ENCODE data around the gene ARMCX1.
"Not testable (repeated sequence)": the region's sequence is repeated elsewhere in the genome, so short reads cannot be mapped to it uniquely, and the experiment has no call there.

Gene ARMCX1

GRCh38 chrX:101552714-101553113, 2.4 kb downstream of the ARMCX1 start:
- Histone ChIP-seq H4K12ac (ENCODE audit: low read depth, low read length) (no peak overlapping the region), H2BK5ac (ENCODE audit: low read depth, low read length, poor library complexity) (no peak overlapping the region), H3K23ac (ENCODE audit: low read length) (no peak overlapping the region), H3K27me3 (ENCODE audit: insufficient read depth, low read length) (no peaks in the 10 kb centered on the region), H2BK12ac (ENCODE audit: low read length) (no peak overlapping the region), H3K14ac (ENCODE audit: low read length) (no peak overlapping the region), H2BK120ac (ENCODE audit: insufficient read depth, low read length, poor library complexity) (no peak overlapping the region), H3K4ac (ENCODE audit: low read depth, low read length) (no peak overlapping the region), H3K4me3 (ENCODE audit: low read depth, low read length) (no peak overlapping the region), H2AK5ac (ENCODE audit: low read length) (no peak overlapping the region), H3K27ac (ENCODE audit: low read depth, low read length) (no peak overlapping the region), H3K9ac (ENCODE audit: low read length) (no peak overlapping the region), H3K36me3 (ENCODE audit: control insufficient read depth in 1 of 2, insufficient read depth in 2 of 2, low read length in 2 of 2) (peaks cover 7 to 9% of the 10 kb centered on the region in 2 experiments), H3K4me2 (ENCODE audit: low read length) (no peak overlapping the region), H3K79me2 (ENCODE audit: control insufficient read depth, insufficient read depth, low read length, poor library complexity) (peaks cover 5% of the 10 kb centered on the region), H4K91ac (ENCODE audit: low read depth, low read length) (no peak overlapping the region), H4K8ac (ENCODE audit: low read depth, low read length) (no peak overlapping the region), H3K9me3 (ENCODE audit: insufficient read depth, low read depth, low read length) (no peaks in the 10 kb centered on the region), H3K18ac (ENCODE audit: low read length) (no peak overlapping the region), H2AFZ (ENCODE audit: insufficient read depth, low read length, poor library complexity) (no peak overlapping the region), H3K79me1 (ENCODE audit: low read length) (peaks cover 8% of the 10 kb centered on the region), H3K4me1 (ENCODE audit: control insufficient read depth in 1 of 2, insufficient read depth in 2 of 2, low read length in 2 of 2) (peaks cover 0 to 2% of the 10 kb centered on the region in 2 experiments)
- DNase-seq: no peak
- WGBS (ENCODE audit: extremely low coverage, insufficient coverage, insufficient read length): no CpG with 5 or more reads among the region's 23 CpGs

- Histone ChIP-seq H4K91ac (ENCODE audit: low read depth, low read length) (peak overlapping the region; percentile 61), H3K4ac (ENCODE audit: low read depth, low read length) (no peak overlapping the region), H2AK5ac (ENCODE audit: low read length) (no peak overlapping the region), H2BK5ac (ENCODE audit: low read depth, low read length, poor library complexity) (peak overlapping the region; percentile 69), H3K4me2 (ENCODE audit: low read length) (no peak overlapping the region), H2AFZ (ENCODE audit: insufficient read depth, low read length, poor library complexity) (no peak overlapping the region), H3K27ac (ENCODE audit: low read depth, low read length) (peak overlapping the region; percentile 75), H3K14ac (ENCODE audit: low read length) (no peak overlapping the region), H3K9me3 (ENCODE audit: insufficient read depth, low read depth, low read length) (no peaks in the 10 kb centered on the region), H3K23ac (ENCODE audit: low read length) (no peak overlapping the region), H3K79me1 (ENCODE audit: low read length) (peaks cover 3% of the 10 kb centered on the region), H3K18ac (ENCODE audit: low read length) (no peak overlapping the region), H3K9ac (ENCODE audit: low read length) (no peak overlapping the region), H3K27me3 (ENCODE audit: insufficient read depth, low read length) (no peaks in the 10 kb centered on the region), H3K4me1 (ENCODE audit: control insufficient read depth in 1 of 2, insufficient read depth in 2 of 2, low read length in 2 of 2) (peaks cover 6% of the 10 kb centered on the region in 2 experiments), H2BK12ac (ENCODE audit: low read length) (no peak overlapping the region), H3K36me3 (ENCODE audit: control insufficient read depth in 1 of 2, insufficient read depth in 2 of 2, low read length in 2 of 2) (no peaks in the 10 kb centered on the region), H3K4me3 (ENCODE audit: low read depth, low read length) (no peak overlapping the region), H4K12ac (ENCODE audit: low read depth, low read length) (no peak overlapping the region), H2BK120ac (ENCODE audit: insufficient read depth, low read length, poor library complexity) (no peak overlapping the region), H4K8ac (ENCODE audit: low read depth, low read length) (no peak overlapping the region), H3K79me2 (ENCODE audit: control insufficient read depth, insufficient read depth, low read length, poor library complexity) (no peaks in the 10 kb centered on the region)
- DNase-seq: peak in 1 of 2 donors; percentile 66
These were observed 14.3 kb downstream of the ARMCX1 start for GRCh38 chrX:101564651-101565050.

GRCh38 chrX:101595739-101596419, 45.5 kb downstream of the ARMCX1 start:
- Histone ChIP-seq H3K79me2 (ENCODE audit: control insufficient read depth, insufficient read depth, low read length, poor library complexity) (no peaks in the 10 kb centered on the region), H3K9me3 (ENCODE audit: insufficient read depth, low read depth, low read length) (no peaks in the 10 kb centered on the region), H2AK5ac (ENCODE audit: low read length) (no peak overlapping the region), H3K27ac (ENCODE audit: low read depth, low read length) (no peak overlapping the region), H4K8ac (ENCODE audit: low read depth, low read length) (no peak overlapping the region), H3K18ac (ENCODE audit: low read length) (no peak overlapping the region), H2BK12ac (ENCODE audit: low read length) (no peak overlapping the region), H3K9ac (ENCODE audit: low read length) (no peak overlapping the region), H3K79me1 (ENCODE audit: low read length) (no peaks in the 10 kb centered on the region), H3K4ac (ENCODE audit: low read depth, low read length) (no peak overlapping the region), H2BK5ac (ENCODE audit: low read depth, low read length, poor library complexity) (no peak overlapping the region), H3K27me3 (ENCODE audit: insufficient read depth, low read length) (no peaks in the 10 kb centered on the region), H2BK120ac (ENCODE audit: insufficient read depth, low read length, poor library complexity) (no peak overlapping the region), H4K12ac (ENCODE audit: low read depth, low read length) (no peak overlapping the region), H3K14ac (ENCODE audit: low read length) (no peak overlapping the region), H3K23ac (ENCODE audit: low read length) (no peak overlapping the region), H3K4me2 (ENCODE audit: low read length) (no peak overlapping the region), H3K36me3 (ENCODE audit: control insufficient read depth in 1 of 2, insufficient read depth in 2 of 2, low read length in 2 of 2) (no peaks in the 10 kb centered on the region), H3K4me3 (ENCODE audit: low read depth, low read length) (no peak overlapping the region), H3K4me1 (ENCODE audit: control insufficient read depth in 1 of 2, insufficient read depth in 2 of 2, low read length in 2 of 2) (no peaks in the 10 kb centered on the region), H2AFZ (ENCODE audit: insufficient read depth, low read length, poor library complexity) (no peak overlapping the region), H4K91ac (ENCODE audit: low read depth, low read length) (no peak overlapping the region)
- WGBS (ENCODE audit: extremely low coverage, insufficient coverage, insufficient read length): no CpG with 5 or more reads among the region's 5 CpGs
- peak; percentile 4 to 65 for DNase-seq

- not testable (repeated sequence) for H2BK5ac ChIP-seq (ENCODE audit: low read depth, low read length, poor library complexity); H3K79me1 ChIP-seq (ENCODE audit: low read length); H3K27ac ChIP-seq (ENCODE audit: low read depth, low read length); H4K91ac ChIP-seq (ENCODE audit: low read depth, low read length); H3K4me3 ChIP-seq (ENCODE audit: low read depth, low read length); H2AFZ ChIP-seq (ENCODE audit: insufficient read depth, low read length, poor library complexity); H4K8ac ChIP-seq (ENCODE audit: low read depth, low read length); H3K14ac ChIP-seq (ENCODE audit: low read length); H2AK5ac ChIP-seq (ENCODE audit: low read length); H3K4me1 ChIP-seq (ENCODE audit: control insufficient read depth in 1 of 2, insufficient read depth in 2 of 2, low read length in 2 of 2); H3K36me3 ChIP-seq (ENCODE audit: control insufficient read depth in 1 of 2, insufficient read depth in 2 of 2, low read length in 2 of 2); H4K12ac ChIP-seq (ENCODE audit: low read depth, low read length); H3K4me2 ChIP-seq (ENCODE audit: low read length); H2BK120ac ChIP-seq (ENCODE audit: insufficient read depth, low read length, poor library complexity); H3K27me3 ChIP-seq (ENCODE audit: insufficient read depth, low read length); H3K9ac ChIP-seq (ENCODE audit: low read length); H3K4ac ChIP-seq (ENCODE audit: low read depth, low read length); H3K18ac ChIP-seq (ENCODE audit: low read length); H3K23ac ChIP-seq (ENCODE audit: low read length); H3K79me2 ChIP-seq (ENCODE audit: control insufficient read depth, insufficient read depth, low read length, poor library complexity); DNase-seq; H3K9me3 ChIP-seq (ENCODE audit: insufficient read depth, low read depth, low read length); H2BK12ac ChIP-seq (ENCODE audit: low read length)
- no CpG with 5 or more reads among the region's 8 CpGs for WGBS (ENCODE audit: extremely low coverage, insufficient coverage, insufficient read length)
These were observed 49.2 kb downstream of the ARMCX1 start for GRCh38 chrX:101599592-101599991.
